Breast epithelium (tissue), 4 donors: ENCODE data around the gene NFKB1. TPM values are rescaled to one million over a fixed set of nuclear protein-coding genes. Genes with fewer than 3 reads are reported as not detected.

ENCODE experiments used
- DNase-seq, 2 donors: peaks; one replicate each; pipeline ENCODE4 v3.0.0-alpha.2; 2019; ENCODE audit warnings: low spot score in 2 of 2
- H3K27ac ChIP-seq, 2 donors: fragments of 200-600 bp; sonication (generic) in 1 of 2; one replicate each; pipeline ENCODE4 v1.5.1; 2016 to 2019; ENCODE audit warnings: mild to moderate bottlenecking in 1 of 2
- H3K27me3 ChIP-seq, 2 donors: fragments of 200-600 bp; sonication (generic) in 1 of 2; one replicate each; pipeline versions ENCODE4 v1.5.1 to v1.6.0; 2017 to 2019; ENCODE audit warnings: control low read depth in 1 of 2, mild to moderate bottlenecking in 1 of 2
- H3K36me3 ChIP-seq: fragments of 200-600 bp; one replicate; pipeline ENCODE4 v1.5.1; 2019
- H3K4me1 ChIP-seq, 2 donors: fragments of 200-600 bp; sonication (generic); one replicate each; pipeline ENCODE4 v1.5.1; 2016 to 2019; ENCODE audit warnings: control low read depth in 1 of 2
- H3K4me3 ChIP-seq, 3 donors: fragments of 200-600 bp; sonication (generic); 1 replicate in 2 of 3; 2 replicates in 1 of 3; pipeline ENCODE4 v1.5.1; 2016 to 2019; ENCODE audit warnings: mild to moderate bottlenecking in 3 of 3, moderate library complexity in 2 of 3
- H3K9me3 ChIP-seq, 2 donors: fragments of 200-600 bp; sonication (generic) in 1 of 2; one replicate each; pipeline ENCODE4 v1.5.1; 2016 to 2019; ENCODE audit warnings: control low read depth in 1 of 2
- POLR2A ChIP-seq: fragments of 450-650 bp; IDR thresholded peaks from one replicate; pipeline ENCODE4 v1.6.1; 2016; ENCODE audit warnings: antibody characterized with exemption, mild to moderate bottlenecking, moderate library complexity
- POLR2AphosphoS5 ChIP-seq, 3 donors: sonication (generic); formaldehyde crosslinking; IDR thresholded peaks; one replicate each; pipeline ENCODE4 v1.6.1; 2017; ENCODE audit warnings: antibody characterized with exemption in 3 of 3
- intact Hi-C: fragments of 100-400 bp; cut with DNase I; formaldehyde crosslinking; loops from one replicate; pipeline ENCODE4 v1.15.1; 2023; ENCODE audit warnings: low total_unique reads
- total RNA-seq, 3 donors: library from RNA; depleted of rRNA; stranded (reverse); fragments of >200 nt; gene quantifications; one replicate each; pipeline ENCODE4 v1.1.0, GENCODE V29; 2016
- TF ChIP-seq, protein P1 (sequence below), 3 donors: fragments of 450-650 bp; IDR thresholded peaks; one replicate each; pipeline ENCODE4 v1.5.1; 2016 to 2017; ENCODE audit warnings: antibody characterized with exemption in 3 of 3, mild to moderate bottlenecking in 3 of 3, moderate library complexity in 3 of 3

Gene NFKB1
- total RNA-seq, 3 donors from 2014 or later, result 30.2 to 52.5 (median 42.6) TPM

GRCh38 chr4:102637391-102637790 lies 136.2 kb downstream of the NFKB1 start:
- no peak for TF ChIP-seq POLR2AphosphoS5 (IDR thresholded peaks at IDR 0.05)
- TF ChIP-seq, protein P1, sequence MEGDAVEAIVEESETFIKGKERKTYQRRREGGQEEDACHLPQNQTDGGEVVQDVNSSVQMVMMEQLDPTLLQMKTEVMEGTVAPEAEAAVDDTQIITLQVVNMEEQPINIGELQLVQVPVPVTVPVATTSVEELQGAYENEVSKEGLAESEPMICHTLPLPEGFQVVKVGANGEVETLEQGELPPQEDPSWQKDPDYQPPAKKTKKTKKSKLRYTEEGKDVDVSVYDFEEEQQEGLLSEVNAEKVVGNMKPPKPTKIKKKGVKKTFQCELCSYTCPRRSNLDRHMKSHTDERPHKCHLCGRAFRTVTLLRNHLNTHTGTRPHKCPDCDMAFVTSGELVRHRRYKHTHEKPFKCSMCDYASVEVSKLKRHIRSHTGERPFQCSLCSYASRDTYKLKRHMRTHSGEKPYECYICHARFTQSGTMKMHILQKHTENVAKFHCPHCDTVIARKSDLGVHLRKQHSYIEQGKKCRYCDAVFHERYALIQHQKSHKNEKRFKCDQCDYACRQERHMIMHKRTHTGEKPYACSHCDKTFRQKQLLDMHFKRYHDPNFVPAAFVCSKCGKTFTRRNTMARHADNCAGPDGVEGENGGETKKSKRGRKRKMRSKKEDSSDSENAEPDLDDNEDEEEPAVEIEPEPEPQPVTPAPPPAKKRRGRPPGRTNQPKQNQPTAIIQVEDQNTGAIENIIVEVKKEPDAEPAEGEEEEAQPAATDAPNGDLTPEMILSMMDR (IDR thresholded peaks at IDR 0.05), result no peak
- TF ChIP-seq POLR2A, result no peak
- Histone ChIP-seq H3K4me1 (no peaks in the 10 kb centered on the region), H3K4me3 (no peak overlapping the region), H3K36me3 (no peaks in the 10 kb centered on the region), H3K27me3 (no peaks in the 10 kb centered on the region), H3K9me3 (no peaks in the 10 kb centered on the region), H3K27ac (no peak overlapping the region)
- intact Hi-C loops, result no loop called here
- DNase-seq, result no peak

DNA sequence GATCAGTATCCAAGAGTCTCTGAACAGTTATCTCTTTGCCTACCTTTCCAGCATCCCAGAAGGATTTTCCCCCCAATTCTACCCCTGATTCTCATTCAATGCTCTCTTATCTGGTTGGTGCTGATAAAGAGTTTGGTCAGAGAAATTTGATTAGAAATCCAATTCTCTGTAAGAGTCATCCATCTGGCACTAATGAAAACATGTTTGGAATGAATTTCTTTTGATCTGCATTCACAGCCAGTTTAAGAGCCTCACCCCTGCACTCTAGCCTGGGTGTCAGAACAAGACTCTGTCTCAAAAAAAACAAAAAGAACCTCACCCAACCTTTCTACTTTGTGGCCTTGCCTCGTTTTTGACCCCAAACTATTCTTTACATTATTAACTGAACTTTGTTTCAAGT lies 137.5 kb downstream of the NFKB1 start:
- Histone ChIP-seq H3K4me1 (no peaks in the 10 kb centered on the region), H3K4me3 (no peak overlapping the region), H3K27me3 (no peaks in the 10 kb centered on the region), H3K9me3 (no peaks in the 10 kb centered on the region), H3K36me3 (no peaks in the 10 kb centered on the region), H3K27ac (no peak overlapping the region)
- no peak for DNase-seq
- intact Hi-C loops, result no loop called here
- TF ChIP-seq POLR2AphosphoS5 (IDR thresholded peaks at IDR 0.05) (no peak), POLR2A (no peak)
- TF ChIP-seq, protein P1 (IDR thresholded peaks at IDR 0.05), result no peak

DNA sequence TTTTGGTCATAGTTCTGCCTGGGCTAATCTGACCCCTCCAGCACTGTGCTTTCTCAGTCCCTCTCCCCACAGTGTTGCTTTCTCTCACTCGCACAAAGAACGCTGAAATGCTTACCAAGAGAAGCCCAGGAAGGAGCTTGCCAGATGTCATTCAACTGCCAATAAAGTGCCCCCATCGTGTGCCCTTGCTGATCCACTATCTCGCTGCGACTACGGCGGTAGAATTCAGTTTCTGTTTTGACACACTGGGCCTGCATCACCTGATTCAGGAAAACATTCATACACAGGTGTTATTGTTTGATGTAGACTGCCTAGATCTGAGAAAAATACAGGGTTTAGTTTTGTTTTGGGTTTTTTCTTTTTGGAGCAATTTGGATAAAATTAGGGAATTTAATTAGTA lies 138.4 kb downstream of the NFKB1 start:
- no peak overlapping the region for H3K4me3 ChIP-seq
- no peaks in the 10 kb centered on the region for H3K27me3 ChIP-seq
- no peaks in the 10 kb centered on the region for H3K4me1 ChIP-seq
- no peak overlapping the region for H3K27ac ChIP-seq
- intact Hi-C loops, result no loop called here
- no peaks in the 10 kb centered on the region for H3K36me3 ChIP-seq
- no peak for DNase-seq
- TF ChIP-seq POLR2A, result no peak
- TF ChIP-seq, protein P1 (IDR thresholded peaks at IDR 0.05), result no peak
- no peak for TF ChIP-seq POLR2AphosphoS5 (IDR thresholded peaks at IDR 0.05)
- H3K9me3 ChIP-seq, result no peaks in the 10 kb centered on the region

GRCh38 chr4:102640669-102641068 lies 139.5 kb downstream of the NFKB1 start:
- no peaks in the 10 kb centered on the region for H3K4me1 ChIP-seq
- TF ChIP-seq, protein P1 (IDR thresholded peaks at IDR 0.05), result no peak
- TF ChIP-seq POLR2AphosphoS5 (IDR thresholded peaks at IDR 0.05) (no peak), POLR2A (no peak)
- no peaks in the 10 kb centered on the region for H3K36me3 ChIP-seq
- intact Hi-C loops, result no loop called here
- no peaks in the 10 kb centered on the region for H3K9me3 ChIP-seq
- H3K27me3 ChIP-seq, result no peaks in the 10 kb centered on the region
- no peak overlapping the region for H3K27ac ChIP-seq
- DNase-seq, result no peak
- H3K4me3 ChIP-seq, result no peak overlapping the region

GRCh38 chr4:102641793-102642192 lies 140.6 kb downstream of the NFKB1 start:
- intact Hi-C loops, result no loop called here
- no peak for TF ChIP-seq POLR2AphosphoS5 (IDR thresholded peaks at IDR 0.05)
- no peak for TF ChIP-seq POLR2A
- TF ChIP-seq, protein P1 (IDR thresholded peaks at IDR 0.05), result no peak
- no peak for DNase-seq
- no peaks in the 10 kb centered on the region for H3K36me3 ChIP-seq
- H3K9me3 ChIP-seq, result no peaks in the 10 kb centered on the region
- H3K27me3 ChIP-seq, result no peaks in the 10 kb centered on the region
- no peaks in the 10 kb centered on the region for H3K4me1 ChIP-seq
- no peak overlapping the region for H3K27ac ChIP-seq
- no peak overlapping the region for H3K4me3 ChIP-seq
